ENCODE results near the gene GALE.

GRCh38 chr1:23807453-23807852 is 6.9 kb upstream of the GALE start:
- no peak for TF ChIP-seq POLR2AphosphoS5 (IDR thresholded peaks at IDR 0.05)
- TF ChIP-seq, protein P1, sequence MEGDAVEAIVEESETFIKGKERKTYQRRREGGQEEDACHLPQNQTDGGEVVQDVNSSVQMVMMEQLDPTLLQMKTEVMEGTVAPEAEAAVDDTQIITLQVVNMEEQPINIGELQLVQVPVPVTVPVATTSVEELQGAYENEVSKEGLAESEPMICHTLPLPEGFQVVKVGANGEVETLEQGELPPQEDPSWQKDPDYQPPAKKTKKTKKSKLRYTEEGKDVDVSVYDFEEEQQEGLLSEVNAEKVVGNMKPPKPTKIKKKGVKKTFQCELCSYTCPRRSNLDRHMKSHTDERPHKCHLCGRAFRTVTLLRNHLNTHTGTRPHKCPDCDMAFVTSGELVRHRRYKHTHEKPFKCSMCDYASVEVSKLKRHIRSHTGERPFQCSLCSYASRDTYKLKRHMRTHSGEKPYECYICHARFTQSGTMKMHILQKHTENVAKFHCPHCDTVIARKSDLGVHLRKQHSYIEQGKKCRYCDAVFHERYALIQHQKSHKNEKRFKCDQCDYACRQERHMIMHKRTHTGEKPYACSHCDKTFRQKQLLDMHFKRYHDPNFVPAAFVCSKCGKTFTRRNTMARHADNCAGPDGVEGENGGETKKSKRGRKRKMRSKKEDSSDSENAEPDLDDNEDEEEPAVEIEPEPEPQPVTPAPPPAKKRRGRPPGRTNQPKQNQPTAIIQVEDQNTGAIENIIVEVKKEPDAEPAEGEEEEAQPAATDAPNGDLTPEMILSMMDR (IDR thresholded peaks at IDR 0.05), result no peak

Measured in prostate gland (tissue), 2 donors.